Activated CD8-positive, alpha-beta memory T cell treated with anti-CD3 and anti-CD28 coated beads, Interleukin-2, amount 50 U/mL, for 1 hour (primary cell): Measurements from ENCODE around the gene ARHGAP26.

ENCODE experiments used
- DNase-seq: peaks from one replicate; pipeline ENCODE4 v3.0.0-alpha.2; 2020; ENCODE audit errors: extremely low read depth

Gene ARHGAP26

DNA sequence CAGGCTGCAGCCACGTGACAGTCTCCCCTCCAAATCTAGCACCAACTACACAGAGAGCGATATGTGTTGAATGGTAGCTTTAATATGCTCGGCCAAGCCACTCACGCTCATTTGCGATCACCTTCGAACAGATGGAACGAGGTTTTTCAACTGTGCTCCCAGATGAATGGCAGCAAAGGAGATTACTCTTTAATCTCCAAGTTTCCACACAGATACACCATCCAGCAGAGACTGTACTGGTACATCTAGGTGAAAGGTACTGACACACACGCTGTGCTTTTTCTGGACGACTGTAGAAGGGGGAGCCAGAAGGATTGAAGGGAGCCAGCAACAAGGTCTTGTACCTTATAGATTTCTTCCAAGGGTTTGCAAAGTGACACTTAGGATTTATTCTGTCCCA is 369.4 kb downstream of the ARHGAP26 start:
- DNase-seq: no peak

DNA sequence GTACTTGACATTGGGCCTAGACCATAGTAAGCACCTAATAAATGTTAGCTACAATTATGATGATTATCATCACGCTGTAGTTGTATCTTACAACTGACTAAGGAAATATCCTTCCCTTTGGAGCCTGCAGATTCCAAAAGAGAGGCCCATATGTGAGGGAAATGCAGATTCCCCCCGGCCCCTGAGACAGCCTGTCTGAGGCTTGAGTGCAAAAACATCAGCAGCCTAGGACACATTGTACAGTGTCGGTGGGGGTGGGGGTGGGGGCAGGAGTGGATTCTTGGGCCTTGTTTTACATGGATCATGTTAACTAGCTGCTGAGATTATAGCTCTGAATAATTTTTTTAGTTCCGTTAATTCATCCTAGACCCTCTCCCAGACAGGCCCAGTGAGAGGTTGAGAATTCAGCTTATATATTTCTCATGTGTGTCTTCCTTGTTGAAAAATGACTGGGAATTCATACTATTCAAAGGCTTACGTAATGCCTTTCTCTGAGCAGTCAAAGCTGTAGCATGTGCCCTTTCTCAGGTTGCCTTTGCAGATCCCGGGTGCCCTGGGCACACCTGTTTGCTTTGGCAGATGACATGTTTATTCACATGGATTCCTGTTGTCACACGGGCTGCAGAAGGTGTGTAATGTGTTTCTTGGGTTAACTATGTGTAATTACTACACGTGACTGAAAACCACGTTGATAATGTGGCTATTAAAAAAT is 370.5 kb downstream of the ARHGAP26 start:
- no peak for DNase-seq

DNA sequence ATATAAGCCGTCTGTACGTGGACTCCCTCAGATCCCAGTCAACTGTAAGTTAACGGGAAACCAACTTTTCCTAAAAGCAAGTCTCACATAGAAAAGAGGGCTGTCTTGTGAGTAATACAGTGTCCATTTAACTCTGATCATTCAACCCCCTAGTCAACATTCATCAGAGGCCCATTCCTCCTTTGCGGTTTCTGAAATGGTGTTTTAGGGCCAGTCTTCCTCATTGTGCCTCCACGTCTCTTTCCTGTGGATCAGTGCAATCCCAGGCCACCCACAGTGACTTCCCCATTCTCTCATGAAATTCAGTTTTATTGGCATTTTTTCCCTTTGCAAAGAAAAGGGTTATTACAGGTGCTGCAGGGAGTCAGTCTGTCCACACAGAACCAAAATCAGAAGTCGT is 371.5 kb downstream of the ARHGAP26 start:
- no peak for DNase-seq

GRCh38 chr5:143142596-143143435 is 372.6 kb downstream of the ARHGAP26 start:
- no peak for DNase-seq

- no peak for DNase-seq
These were observed 373.8 kb downstream of the ARHGAP26 start for GRCh38 chr5:143143973-143144372.

GRCh38 chr5:143145243-143146160 is 375.3 kb downstream of the ARHGAP26 start:
- DNase-seq: no peak

- DNase-seq: no peak
These were observed 376.0 kb downstream of the ARHGAP26 start for GRCh38 chr5:143146161-143146560.

DNA sequence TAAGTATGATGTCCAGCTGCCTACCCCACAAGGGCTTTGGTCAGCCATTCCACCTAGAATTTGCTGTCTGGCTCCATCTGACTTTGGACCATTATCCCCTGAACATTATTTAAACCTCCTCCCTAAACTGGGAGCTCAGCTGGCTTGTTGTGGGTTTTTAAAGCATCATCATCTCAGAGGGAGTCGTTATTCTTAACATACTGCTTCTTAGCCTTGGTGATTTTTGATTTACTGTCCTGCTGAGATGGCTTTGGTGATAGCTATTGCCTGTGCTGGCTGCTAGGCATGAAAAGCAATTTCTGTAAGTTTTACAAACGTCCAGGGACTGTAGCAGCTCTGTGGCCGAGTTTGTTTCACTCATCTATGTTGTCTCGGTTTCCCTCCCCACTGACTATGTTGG is 377.2 kb downstream of the ARHGAP26 start:
- no peak for DNase-seq

- no peak for DNase-seq
These were observed 377.7 kb downstream of the ARHGAP26 start for GRCh38 chr5:143147902-143148301.

GRCh38 chr5:143148771-143149170 is 378.6 kb downstream of the ARHGAP26 start:
- no peak for DNase-seq

GRCh38 chr5:143149759-143150158 is 379.6 kb downstream of the ARHGAP26 start:
- DNase-seq: no peak

DNA sequence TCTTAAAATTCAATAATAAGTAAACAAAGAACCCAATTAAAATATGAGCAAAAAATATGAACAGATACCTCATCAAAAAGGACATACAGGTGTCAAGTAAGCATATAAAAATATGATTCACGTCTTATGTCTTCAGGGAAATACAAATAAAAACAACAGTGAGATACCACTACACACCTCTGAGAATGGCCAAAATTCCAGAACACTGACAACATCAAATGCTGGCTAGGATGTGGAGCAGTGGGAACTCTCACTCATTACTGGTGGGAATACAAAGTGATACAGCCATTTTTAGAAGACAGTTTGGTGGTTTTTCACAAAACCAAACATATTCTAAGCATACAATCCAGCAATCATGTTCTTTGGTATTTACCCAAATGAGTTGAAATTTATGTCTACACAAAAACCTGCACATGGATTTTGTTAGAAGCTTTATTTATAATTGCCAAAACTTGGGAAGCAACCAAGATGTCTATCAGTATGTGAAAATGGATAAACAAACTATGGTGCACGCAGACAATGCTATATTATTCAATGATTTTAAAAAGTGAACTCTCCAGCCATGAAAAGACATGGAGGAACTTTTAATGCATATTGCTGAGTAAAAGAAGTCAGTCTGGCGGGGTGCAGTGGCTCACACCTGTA is 381.0 kb downstream of the ARHGAP26 start:
- DNase-seq: no peak

DNA sequence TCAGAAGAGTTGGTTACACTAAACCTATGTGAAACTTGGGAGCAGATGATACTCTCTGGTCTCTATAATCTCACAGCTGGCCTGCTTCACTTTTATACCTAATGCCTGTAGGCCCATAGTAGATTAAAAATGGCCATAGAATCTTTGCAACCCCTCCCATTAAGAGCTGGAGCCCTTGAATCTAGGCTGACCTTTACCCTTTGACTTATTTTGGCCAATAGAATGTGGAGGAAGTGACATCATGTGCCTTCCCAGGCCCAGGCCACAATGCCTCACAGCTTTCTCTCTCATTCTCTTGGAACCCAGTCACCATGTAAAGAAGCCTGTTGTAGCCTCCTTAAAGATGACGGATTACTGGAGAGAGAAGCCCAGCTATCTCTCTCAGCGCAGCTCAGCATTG is 382.3 kb downstream of the ARHGAP26 start:
- DNase-seq: no peak

DNA sequence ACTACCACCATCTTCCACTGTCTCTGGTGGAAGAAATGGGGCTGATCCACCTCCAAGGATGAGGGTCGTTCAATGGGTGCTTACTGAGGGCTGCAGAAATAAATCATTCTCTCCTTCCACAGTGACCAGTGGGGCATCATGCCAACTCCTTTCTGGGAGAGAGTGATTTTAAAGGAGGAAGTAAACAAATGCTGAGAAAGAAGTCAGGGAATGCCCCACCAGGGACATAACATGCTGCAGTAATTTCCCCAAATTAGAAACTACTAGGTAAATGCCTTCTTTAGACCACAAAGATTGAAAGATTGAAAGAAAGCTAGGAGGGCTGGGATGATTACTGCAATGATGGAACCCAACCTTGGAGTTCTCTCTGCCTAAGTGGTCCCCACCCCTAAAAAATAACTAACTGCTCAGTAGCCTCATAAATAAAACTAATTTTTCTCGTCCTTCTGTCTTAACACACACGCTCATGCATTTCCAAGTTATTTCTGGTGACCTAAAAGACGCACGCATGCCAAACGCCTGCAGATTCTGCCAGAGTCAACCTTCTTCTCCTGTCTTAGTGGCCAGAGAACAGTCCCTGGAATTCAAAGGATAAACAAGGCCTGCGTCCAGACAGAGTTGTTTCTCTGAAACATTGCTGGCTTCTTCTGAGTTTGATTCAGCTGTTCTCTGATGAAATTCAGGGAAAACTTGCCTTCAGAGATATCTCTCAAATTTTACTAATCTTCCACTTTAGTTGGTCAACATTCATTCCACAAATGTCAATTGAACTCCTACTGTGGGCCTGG is 383.3 kb downstream of the ARHGAP26 start:
- no peak for DNase-seq

- no peak for DNase-seq
These were observed 384.6 kb downstream of the ARHGAP26 start for GRCh38 chr5:143154510-143155370.

- DNase-seq: no peak
These were observed 385.3 kb downstream of the ARHGAP26 start for GRCh38 chr5:143155455-143155854.

DNA sequence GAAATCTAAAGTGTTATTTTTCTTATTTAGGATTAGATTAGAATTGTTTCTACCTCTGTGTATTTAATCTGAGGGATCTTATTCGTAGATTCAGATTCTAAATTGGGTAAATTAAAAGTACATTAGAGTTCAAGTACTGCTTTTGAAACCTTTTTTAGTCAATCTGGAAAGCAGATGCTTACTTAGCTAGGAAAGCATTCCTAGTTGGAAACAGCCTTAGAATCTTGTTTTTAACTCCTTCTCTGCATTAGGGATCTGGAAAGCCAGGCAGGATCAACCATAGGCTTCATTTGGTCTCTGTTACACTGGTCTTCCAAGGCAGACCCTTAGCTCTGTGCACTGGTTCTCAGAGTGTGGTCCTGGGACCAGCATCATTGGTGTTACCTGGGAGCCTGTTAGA is 385.9 kb downstream of the ARHGAP26 start:
- no peak for DNase-seq

DNA sequence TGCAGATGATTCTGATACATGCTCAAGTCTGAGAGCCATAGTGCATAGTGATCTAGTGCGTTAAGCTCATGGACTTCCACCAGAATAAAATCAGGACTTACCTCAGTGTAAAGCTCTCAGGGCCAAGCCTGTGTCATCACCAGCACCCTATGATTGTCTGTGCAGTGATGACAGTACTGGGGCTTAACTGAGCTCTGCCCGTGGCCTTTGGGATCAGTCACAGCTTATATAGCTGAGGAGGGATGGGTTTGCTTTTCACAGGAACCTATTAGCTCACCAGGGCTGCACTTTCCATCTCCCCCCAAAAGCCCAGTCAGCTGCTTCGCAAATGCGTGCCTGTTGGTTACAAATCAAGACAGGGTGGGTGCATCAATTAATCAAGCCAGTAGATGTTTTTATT is 386.4 kb downstream of the ARHGAP26 start:
- no peak for DNase-seq

- no peak for DNase-seq
These were observed 388.9 kb downstream of the ARHGAP26 start for GRCh38 chr5:143159031-143159430.
